A673 (cell line): Measurements from ENCODE around the gene FAM114A1. TPM values are rescaled to one million over a fixed set of nuclear protein-coding genes. Genes with fewer than 3 reads are reported as not detected.
"Not testable (repeated sequence)": the region's sequence is repeated elsewhere in the genome, so short reads cannot be mapped to it uniquely, and the experiment has no call there.

Experiments
- BruUV-seq: library from RNA; stranded (reverse); fragments of 400-500 nt; replicated peaks from 2 replicates; lab custom pipeline; 2021; lab: Mats Ljungman, UMichigan
- CTCF ChIA-PET: fragments of 300-600 bp; sonication (Branson Sonifier 250); formaldehyde crosslinking; loops from one replicate; lab custom pipeline; 2022; ENCODE audit warnings: antibody characterized with exemption; lab: Charles Lee
- POLR2A ChIA-PET: fragments of 300-600 bp; sonication (Branson Sonifier 250); formaldehyde crosslinking; loops from one replicate; lab custom pipeline; 2022; ENCODE audit warnings: antibody characterized with exemption; ENCODE audit not compliant: low non-redundant PET; lab: Charles Lee
- DNase-seq: peaks from one replicate; pipeline ENCODE4 v3.0.0-alpha.2; 2015; ENCODE audit warnings: low spot score
- H3K27ac ChIP-seq: fragments of 200-600 bp; sonication (generic); 2 replicates; pipeline ENCODE4 v1.5.1; 2016; ENCODE audit warnings: mixed run types, low read depth, mild to moderate bottlenecking, mixed read lengths, antibody characterized with exemption, low read length; ENCODE audit not compliant: poor library complexity, severe bottlenecking
- H3K27me3 ChIP-seq: fragments of 200-600 bp; sonication (generic); replicated peaks from 2 replicates; pipeline ENCODE4 v1.6.1; 2017; ENCODE audit warnings: mixed run types, low read depth, mild to moderate bottlenecking, mixed read lengths, antibody characterized with exemption, low read length; ENCODE audit not compliant: insufficient read depth, poor library complexity
- H3K36me3 ChIP-seq: fragments of 200-600 bp; sonication (generic); 2 replicates; pipeline ENCODE4 v1.6.1; 2016; ENCODE audit warnings: mixed run types, mild to moderate bottlenecking, mixed read lengths, antibody characterized with exemption, low read length; ENCODE audit not compliant: insufficient read depth, poor library complexity, severe bottlenecking
- H3K4me1 ChIP-seq: fragments of 200-600 bp; sonication (generic); 2 replicates; pipeline ENCODE4 v1.6.1; 2017; ENCODE audit warnings: mixed run types, mild to moderate bottlenecking, mixed read lengths, antibody characterized with exemption, low read length; ENCODE audit not compliant: insufficient read depth, poor library complexity, severe bottlenecking
- H3K4me3 ChIP-seq: fragments of 200-600 bp; sonication (generic); 2 replicates; pipeline ENCODE4 v1.5.1; 2016; ENCODE audit warnings: low read depth, mixed run types, mild to moderate bottlenecking, mixed read lengths, low read length; ENCODE audit not compliant: poor library complexity, severe bottlenecking
- H3K9me3 ChIP-seq: fragments of 200-600 bp; sonication (generic); 2 replicates; pipeline ENCODE4 v1.6.1; 2016; ENCODE audit warnings: mixed run types, low read depth, mild to moderate bottlenecking, mixed read lengths, antibody characterized with exemption, low read length; ENCODE audit not compliant: poor library complexity, severe bottlenecking
- CTCF ChIP-seq: fragments of 300-800, 200-600 bp; sonication (generic); conservative IDR thresholded peaks from 2 replicates; pipeline ENCODE4 v1.5.1; 2017; ENCODE audit warnings: low read depth, mild to moderate bottlenecking, antibody characterized with exemption, low read length, moderate library complexity, mixed read lengths
- EZH2 ChIP-seq: fragments of 200-600 bp; sonication (generic); IDR thresholded peaks from 2 replicates; pipeline ENCODE4 v1.6.1; 2017; ENCODE audit warnings: borderline replicate concordance, low read depth, mild to moderate bottlenecking, mixed read lengths, antibody characterized with exemption, low read length; ENCODE audit not compliant: poor library complexity, severe bottlenecking
- intact Hi-C: fragments of 100-400 bp; cut with micrococcal nuclease; formaldehyde crosslinking; loops from one replicate; pipeline ENCODE4 v1.10.0; 2022; ENCODE audit not compliant: unreplicated experiment
- total RNA-seq: library from RNA; stranded (reverse); gene quantifications from 2 replicates; pipeline ENCODE4 v1.2.3, GENCODE V29; 2021

FAM114A1 gene
- total RNA-seq, 1 experiment from 2014 or later: 4.2 TPM

GRCh38 chr4:38939165-38939564 lies 71.6 kb downstream of the FAM114A1 start:
- CTCF ChIA-PET: no interaction called here
- no peak for DNase-seq
- BruUV-seq: no TSS peak
- no peak overlapping the region for H3K27ac ChIP-seq
- H3K36me3 ChIP-seq: no peaks in the 10 kb centered on the region
- H3K4me1 ChIP-seq: no peaks in the 10 kb centered on the region
- POLR2A ChIA-PET: no interaction called here
- H3K4me3 ChIP-seq: no peak overlapping the region
- TF ChIP-seq EZH2 (no peak), CTCF (no peak)
- intact Hi-C loops: no loop called here
- H3K27me3 ChIP-seq: no peaks in the 10 kb centered on the region
- no peaks in the 10 kb centered on the region for H3K9me3 ChIP-seq

- no peaks in the 10 kb centered on the region for H3K36me3 ChIP-seq
- intact Hi-C loops: no loop called here
- POLR2A ChIA-PET: interaction anchor here (0.7 kb wide), 1 partner anchor 130 kb away, joined by 9 read pairs; no protein-coding TSS in a partner anchor
- H3K27me3 ChIP-seq: no peaks in the 10 kb centered on the region
- CTCF ChIA-PET: no interaction called here
- no peak overlapping the region for H3K27ac ChIP-seq
- no TSS peak for BruUV-seq
- no peak for TF ChIP-seq EZH2
- TF ChIP-seq CTCF: no peak
- H3K9me3 ChIP-seq: no peaks in the 10 kb centered on the region
- DNase-seq: no peak
- H3K4me3 ChIP-seq: no peak overlapping the region
- H3K4me1 ChIP-seq: no peaks in the 10 kb centered on the region
Measured at GRCh38 chr4:38940476-38940875, 72.9 kb downstream of the FAM114A1 start.

GRCh38 chr4:38941906-38942305 lies 74.3 kb downstream of the FAM114A1 start:
- POLR2A ChIA-PET, H3K27ac ChIP-seq, DNase-seq, H3K36me3 ChIP-seq, intact Hi-C loops, BruUV-seq, H3K27me3 ChIP-seq, H3K4me1 ChIP-seq, H3K9me3 ChIP-seq, H3K4me3 ChIP-seq, CTCF ChIA-PET: not testable (repeated sequence)

GRCh38 chr4:38943343-38943742 lies 75.7 kb downstream of the FAM114A1 start:
- no peaks in the 10 kb centered on the region for H3K36me3 ChIP-seq
- H3K4me3 ChIP-seq: no peak overlapping the region
- intact Hi-C loops: no loop called here
- CTCF ChIA-PET: no interaction called here
- TF ChIP-seq EZH2: no peak
- no peak for TF ChIP-seq CTCF
- POLR2A ChIA-PET: no interaction called here
- BruUV-seq: no TSS peak
- H3K9me3 ChIP-seq: no peaks in the 10 kb centered on the region
- peaks cover 1% of the 10 kb centered on the region for H3K4me1 ChIP-seq
- H3K27me3 ChIP-seq: no peaks in the 10 kb centered on the region
- DNase-seq: no peak
- no peak overlapping the region for H3K27ac ChIP-seq
